HG03575 (cell line): Measurements from ENCODE around the gene STAT4.

Experiments
- ATAC-seq: cut with Tn5 transposase; IDR thresholded peaks from one replicate; pipeline ENCODE4 v1.9.1; 2021; ENCODE audit not compliant: unreplicated experiment, insufficient number of reproducible peaks, low FRiP score; ENCODE audit errors: extremely low read depth

Gene STAT4

DNA sequence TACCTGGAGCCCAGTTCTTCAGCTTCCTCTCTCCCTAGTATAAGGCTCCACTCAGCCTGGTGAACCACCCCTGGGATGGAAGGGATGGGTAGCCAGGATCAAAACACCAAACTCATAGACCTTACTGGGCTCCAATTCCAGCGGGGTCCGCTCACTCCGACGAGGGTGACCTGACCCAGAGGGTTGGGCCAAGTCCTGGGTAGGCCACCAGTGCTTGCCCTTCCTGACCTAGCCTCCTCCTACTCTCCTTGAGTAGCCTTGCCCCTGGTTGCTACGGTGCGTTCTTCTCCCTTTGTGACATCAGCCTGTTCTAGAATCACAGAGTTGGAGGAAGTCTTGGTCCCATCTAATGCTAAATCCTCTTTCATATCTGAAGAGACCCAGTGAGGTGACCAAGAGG lies 537 bp upstream of the STAT4 start:
- ATAC-seq: no peak

DNA sequence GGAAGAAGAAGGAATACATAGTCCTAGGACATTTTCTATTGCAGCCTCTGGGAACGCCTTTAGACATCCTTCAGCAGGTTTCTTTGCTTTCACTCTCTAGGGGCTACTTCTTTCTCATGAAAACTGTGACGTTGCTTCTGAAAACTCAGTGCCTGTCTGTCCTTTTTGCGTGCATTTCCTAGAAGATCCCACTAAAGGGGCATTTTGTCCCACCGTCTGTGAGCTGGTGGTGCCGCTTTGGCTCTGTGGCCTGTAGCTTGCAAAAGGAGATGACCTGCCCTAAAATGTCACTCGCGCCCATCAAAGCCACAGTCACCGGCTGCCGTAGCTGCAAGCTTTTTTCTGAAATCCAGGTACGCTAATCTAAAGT lies 579 bp downstream of the STAT4 start:
- no peak for ATAC-seq

DNA sequence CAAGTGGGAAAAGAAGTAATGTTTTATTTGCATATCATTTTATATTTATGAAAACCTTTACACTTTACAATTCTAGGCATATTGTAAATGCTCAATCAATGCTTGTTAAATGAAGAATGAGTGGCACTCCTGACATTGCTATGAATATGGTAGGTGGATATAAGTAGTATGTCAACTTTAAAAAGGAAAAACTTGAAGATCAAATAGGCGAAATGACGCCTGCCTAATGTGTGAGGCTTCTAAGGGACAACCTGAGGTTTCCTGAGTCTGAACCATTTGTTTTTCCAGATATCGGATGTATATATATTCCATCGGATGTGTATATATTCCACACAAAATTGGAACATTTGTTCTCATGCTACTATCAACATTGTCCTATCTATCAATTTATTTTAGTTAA lies 1.4 kb downstream of the STAT4 start:
- no peak for ATAC-seq

DNA sequence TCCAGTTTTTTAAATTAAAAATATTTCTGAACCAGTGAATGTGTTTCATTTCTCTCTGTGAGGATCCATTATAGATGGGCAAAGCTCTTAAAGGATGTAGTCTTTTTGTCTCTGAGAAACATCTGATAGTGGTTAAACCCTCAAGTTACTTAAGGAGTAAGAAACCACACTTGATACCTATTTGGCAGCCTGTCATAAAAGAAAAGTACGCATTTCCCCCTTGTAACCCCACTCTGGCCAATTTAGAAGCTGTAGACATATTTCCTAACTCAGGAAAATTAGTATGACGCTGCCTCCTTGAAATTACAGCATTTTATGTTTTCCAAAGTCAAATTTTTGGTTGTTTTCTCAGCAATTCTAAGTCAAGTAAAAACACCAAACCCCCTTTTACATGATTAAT lies 2.0 kb downstream of the STAT4 start:
- no peak for ATAC-seq

DNA sequence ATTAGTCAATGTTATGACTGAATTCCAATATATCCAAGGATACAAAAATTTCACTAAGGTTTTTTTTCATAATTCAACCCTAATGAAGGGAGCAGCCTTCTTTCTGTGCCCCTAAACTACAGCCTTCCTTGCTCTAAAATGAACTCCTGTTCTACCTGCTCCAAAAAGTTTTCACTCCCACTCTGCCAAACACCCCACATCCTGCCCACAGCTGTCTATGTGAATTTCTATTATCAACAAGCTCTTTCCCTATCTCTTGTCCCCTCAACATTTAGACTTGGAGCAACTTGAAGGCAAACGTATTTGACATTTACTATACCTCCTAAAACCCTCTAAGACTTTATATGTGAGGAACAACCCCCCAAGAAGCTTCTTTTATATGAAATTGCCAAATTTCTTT lies 2.5 kb downstream of the STAT4 start:
- ATAC-seq: no peak

DNA sequence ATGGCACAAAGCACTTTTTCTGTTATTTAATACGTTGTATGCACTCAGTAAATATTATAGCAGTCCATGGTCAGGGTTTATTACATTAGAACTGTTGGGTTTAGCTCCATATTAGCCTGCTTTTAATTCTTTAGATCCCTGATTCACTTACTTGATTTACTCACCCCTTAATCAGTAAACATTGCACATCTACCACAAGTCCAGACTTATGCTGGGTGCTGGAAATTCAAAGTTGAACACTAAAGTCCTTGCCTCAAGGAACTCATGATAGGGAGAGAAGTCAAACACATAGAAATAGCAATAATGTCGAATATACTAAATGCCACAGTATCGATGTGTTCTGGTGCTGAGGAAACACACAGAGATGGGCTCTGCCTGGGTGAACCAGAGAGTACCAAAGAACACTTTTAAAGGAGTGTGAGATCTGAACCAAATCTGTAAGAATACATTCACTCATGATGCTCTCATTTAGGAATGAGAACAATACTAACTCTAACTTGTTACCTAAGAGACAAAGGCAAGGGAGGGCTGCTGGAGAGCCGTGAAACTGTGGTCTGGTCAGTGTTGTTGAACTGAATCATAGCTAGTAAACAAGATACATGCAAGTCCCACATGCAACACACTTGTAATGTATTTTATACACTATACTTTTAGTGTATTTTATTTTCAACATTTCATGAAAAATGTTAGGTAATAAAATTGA lies 4.9 kb downstream of the STAT4 start:
- ATAC-seq: no peak

DNA sequence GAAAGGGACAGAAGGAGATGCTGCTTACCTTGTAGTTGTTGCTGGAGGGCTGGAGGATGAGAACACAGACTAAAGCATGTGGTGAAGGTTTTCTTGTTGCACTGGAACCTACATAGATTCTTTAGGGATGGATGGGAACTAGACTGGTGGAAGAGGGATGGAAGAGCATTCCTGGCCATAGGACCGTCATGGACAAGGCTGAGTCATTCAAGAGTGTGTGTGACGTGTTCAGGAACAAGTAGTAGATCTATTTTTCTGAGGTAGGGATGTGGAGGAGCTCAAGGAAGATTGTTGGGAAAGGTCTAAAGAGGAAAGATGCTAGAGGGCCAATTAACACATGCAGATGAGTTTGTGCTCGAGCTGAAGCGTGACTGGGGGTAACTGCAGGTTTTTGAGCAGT lies 6.6 kb downstream of the STAT4 start:
- ATAC-seq: no peak

DNA sequence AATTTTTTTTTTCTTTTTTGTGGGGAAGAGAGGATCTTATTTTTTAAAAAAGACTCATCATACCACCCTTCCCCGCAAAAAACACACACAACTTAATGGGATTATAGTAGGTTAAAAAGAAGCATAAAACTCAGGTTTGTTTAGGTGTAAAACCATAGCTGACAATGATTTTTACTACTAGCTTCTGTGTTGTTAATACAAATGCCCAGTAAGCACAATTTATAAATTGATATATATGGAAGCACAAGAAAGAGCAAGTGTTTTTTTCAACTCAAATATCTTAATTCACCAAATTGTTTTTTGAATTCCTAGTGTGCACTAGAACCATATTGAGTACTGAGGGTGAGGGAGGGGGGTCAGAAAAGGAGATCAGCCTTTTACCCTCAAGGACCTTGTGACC lies 7.0 kb downstream of the STAT4 start:
- no peak for ATAC-seq

DNA sequence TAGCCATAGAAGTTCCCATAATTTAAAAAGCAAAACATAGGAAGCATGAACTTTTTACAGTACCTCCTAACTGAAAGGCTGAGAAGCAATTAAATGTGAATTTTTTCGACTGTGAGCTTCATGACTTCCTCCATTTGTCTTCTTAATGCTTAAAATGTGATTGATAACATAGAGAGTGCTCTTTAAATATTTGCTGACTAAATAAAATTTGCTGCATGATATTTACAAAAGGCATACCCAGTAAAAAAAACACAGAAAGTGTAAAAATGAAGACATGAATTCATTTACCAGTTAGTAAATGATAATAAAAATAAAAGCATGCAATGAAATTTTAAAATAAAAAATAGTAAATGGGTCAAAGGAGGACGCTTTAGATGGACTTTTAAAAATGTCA lies 21.9 kb downstream of the STAT4 start:
- no peak for ATAC-seq

DNA sequence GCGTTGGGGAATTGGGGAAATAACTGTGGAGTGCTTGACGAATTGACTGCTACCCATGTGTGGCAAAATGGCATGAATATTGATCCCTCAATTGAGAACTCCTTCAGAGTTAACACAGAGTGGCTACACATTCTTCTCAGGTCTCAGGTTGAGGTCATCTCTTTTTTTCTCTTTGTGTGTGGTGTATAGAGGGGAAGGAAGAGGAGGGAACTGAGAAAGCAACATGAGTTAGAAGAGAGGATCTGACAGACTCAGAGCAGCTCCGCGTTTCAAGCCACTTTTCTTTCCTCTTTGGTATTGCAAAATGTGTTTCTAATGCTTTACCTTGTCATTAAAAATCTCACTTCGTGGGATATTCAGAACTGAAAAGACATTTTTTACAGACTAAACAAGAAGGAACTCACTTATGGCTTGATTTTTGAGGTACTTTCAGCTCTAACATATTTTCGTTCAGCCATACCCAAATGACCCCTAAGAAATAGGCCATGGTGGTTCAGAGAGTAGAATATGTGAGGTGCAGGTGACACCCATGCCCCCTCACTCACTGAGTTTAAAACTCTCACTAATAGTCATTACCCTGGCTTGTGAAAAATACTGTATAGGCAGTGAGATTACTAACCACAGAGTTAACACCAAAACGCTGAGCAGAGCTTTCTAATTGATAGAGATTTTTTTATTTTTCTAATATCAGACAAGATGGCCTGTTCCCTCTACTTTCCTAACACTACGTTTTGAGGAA lies 22.5 kb downstream of the STAT4 start:
- ATAC-seq: peak; percentile 93

DNA sequence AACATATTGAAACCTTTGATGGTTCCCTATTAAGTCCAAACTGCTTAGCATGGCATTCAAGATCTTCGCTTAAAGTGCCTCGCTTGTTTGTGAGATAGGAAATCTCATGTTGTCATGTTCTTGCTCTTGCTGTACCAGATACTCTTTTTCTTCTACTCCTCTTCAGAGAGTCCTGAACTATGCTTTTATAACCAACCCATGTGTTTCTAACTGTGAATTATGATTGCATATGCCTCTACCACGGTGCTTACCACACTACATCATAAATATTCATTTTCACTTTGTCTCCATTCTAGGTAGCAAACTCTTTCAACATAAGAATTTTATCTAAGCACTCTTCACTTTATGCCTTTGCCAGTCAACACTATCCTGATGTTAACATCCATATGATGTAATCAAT lies 23.6 kb downstream of the STAT4 start:
- no peak for ATAC-seq

DNA sequence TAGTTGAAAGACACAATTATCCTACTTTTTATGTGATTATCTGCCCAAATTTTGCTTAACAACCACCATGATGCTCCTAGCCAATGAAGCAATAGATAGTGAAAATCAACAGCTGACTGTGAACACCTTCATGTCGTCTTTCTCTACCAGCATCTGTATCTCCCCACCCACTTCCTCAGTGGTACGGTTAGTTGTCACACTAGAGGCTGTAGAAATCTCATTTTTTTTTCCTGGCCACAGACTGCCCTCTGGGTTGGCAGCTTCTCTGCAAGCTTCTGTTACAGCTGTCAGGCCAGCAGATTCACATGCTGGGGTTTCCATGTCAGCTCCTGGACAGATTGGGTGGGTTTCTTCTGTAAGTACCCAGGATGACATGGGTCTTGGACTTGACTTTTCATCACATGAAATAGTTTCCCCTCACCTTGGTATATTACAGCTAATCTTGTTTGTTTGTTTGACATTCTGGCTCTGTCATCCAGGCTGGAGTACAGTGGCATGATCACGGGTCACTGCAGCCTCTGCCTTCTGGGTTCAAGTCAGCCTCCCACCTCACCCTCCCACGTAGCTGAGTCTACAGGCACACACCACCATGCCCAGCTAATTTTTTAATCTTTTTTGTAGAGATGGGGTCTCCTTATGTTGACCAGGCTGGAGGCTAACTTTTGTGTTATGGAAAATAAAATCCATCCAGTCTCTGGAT lies 24.3 kb downstream of the STAT4 start:
- no peak for ATAC-seq

DNA sequence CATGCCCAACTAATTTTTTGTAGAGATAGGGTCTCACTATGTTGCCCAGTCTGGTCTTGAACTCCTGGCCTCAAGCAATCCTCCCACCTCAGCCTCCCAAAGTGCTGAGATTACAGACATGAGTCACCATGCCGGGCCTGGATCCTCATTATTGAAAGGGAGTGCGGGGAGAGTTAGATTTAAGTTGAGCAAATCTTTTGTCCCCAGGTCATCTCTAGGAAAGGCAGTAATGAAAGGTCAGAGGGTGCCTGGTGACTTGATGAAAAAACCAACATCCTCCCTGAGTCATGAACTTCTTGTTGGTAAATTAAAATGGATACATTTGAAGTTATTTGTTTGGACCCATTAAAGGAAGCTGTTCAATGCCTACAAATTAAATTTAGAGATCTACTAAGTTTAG lies 25.1 kb downstream of the STAT4 start:
- ATAC-seq: no peak

DNA sequence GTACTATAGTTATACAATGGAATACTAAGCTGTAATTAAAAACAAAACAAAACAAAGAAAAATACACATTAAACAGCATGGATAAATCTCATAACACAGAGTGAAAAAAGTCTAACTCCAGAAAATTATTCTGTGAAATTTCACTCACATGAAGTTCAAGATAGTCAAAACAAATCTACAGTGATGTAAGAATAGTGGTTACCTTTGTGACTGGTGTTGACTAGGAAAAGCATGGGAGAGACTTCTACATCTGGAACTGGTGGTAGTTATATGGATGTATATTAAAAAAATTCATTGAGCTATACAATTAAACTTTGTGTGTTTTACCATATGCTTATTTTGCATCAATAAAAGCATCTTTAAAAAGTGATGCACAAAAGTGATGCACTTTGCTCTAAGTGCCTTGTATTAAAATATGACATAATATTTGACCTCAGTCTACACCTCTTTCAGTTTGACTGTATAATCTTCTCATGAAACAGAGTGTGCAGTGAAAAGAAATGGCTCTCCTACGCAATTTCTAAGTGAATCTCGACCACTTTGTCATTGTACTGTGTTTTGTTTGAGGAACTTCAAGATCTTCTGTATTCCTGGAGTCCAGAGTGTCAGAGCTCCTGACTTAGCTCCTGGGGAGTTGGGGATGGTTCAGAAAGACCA lies 28.0 kb downstream of the STAT4 start:
- no peak for ATAC-seq

DNA sequence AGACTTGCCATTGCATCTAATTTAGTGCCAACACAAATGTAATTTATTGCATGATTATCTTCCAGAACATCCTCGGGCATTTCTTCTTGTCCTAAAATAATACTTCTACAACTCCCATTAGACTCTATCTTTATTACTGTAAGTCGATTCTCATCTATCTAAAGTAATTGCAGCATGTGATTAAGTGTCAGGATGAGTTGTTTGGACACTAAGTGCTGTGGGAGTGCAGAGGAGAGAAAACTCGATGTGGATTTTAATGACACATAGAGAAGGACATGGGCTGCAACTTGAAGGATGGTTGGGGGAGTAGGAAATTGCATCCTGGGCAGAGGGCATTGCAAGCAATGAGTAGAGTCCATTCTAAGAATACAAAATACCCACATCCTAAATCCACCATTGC lies 33.5 kb downstream of the STAT4 start:
- no peak for ATAC-seq

DNA sequence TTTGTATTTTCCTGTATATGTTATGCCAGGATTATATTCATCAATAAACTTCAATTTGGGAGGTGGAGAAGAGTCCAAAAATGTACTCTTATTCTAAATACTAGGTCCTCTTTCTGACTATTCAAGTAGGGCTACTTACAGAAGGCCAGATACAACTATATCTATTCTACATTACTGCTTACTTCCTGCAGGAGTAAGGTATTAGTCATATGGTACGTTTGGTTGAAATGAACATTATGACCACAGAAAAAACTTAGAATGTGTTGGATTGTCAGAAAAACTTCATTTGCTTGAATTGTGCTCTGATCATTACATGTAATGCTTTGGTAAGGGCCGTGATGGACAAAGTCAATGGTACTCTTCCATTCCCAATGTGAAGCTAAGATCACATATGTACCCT lies 35.0 kb downstream of the STAT4 start:
- no peak for ATAC-seq

DNA sequence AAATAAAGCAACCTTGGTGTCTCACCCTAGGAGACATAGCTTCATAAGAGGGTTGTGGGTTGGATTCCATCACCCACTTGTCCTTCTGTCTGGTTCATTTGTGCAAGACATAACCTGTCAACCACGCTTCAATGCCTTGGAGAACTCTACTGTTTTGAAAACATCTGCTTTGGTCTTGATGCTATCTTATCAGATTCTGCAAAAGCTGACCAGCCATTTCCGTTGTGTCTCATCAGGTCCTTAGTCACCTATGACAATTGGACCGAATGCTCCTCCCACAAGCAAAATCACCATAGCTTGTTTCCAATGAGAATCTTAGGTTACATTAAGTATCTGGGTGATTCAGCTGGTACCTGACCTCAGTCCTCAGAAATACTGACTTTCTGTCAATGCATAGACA lies 35.4 kb downstream of the STAT4 start:
- ATAC-seq: peak; percentile 41

DNA sequence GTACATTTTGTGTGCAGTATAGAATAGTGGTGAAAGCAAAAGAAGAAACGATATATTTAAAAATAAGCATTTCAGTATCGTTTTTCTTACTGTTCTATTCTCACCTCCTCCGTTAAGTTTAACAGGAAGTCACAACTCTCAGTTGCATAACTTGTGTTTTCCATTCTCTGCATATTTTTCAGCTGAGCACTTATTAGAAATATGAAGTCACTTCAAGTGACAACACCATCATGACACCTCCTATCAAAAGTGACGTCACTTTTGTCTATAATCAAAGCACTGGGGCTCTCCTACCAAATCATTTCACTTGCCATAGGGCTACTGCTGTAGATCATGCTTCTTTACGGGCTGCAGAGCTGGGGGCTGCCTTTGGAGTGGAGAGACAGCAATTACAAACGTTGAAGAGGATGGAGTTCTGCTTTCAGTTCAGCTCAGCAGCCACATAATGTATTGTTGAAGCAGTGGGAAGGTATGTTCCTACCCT lies 36.3 kb downstream of the STAT4 start:
- ATAC-seq: peak; percentile 57

DNA sequence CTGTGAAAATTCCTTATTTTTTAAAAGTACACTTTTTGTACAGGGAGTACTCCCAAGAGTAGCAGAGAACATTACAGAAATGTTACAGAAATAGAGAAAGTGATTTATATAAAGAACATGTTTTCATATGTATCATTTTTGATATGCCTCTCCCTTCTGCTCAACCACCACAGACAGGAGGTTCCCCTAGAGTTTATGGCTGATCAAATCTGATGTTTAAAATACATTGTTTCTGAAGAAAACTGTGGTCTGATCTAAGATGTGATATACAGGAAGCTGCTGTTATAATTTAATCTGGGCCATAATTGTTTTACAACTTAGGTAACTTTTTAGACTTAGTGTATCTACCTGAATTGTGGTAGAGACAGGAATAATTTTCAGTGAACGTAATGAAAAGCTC lies 37.0 kb downstream of the STAT4 start:
- no peak for ATAC-seq

DNA sequence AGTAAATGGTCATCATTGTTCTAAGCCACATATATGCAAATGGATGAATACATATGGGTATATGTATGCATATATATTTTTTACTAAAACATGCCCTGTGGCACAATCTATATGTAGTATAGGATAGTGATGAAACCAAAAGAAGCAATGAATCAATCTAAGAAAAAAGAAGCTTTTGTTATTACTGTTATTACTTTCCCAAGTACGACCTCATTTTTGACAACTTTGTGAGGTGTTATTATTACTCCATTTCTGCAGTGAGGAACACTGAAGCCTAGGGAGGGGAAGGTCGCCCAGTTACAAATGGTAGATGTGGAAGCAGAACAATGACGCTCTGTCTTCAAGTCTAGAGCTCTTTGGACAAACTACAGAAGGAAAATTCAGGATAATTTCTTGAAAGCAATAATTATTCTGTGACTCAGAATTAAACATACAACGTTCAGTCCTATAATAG lies 38.3 kb downstream of the STAT4 start:
- ATAC-seq: no peak
